ENCODE results near the gene SLC5A6.

The SLC5A6 gene

GRCh38 chr2:27211943-27212625 lies at the start of gene SLC5A6, which contains the start of gene ATRAID:
Gene SLC5A6 (minus strand): TSS chr2:27212268. CDS start chr2:27207650, 4,618 bp downstream.
Gene ATRAID (plus strand): TSS chr2:27212041. CDS start chr2:27212369, 328 bp downstream.
- DNase-seq (ENCODE audit: low spot score) = peak; percentile 95

GRCh38 chr2:27261241-27261925 lies 49.3 kb upstream of the SLC5A6 start:
- no peak for DNase-seq (ENCODE audit: low spot score)

DNA sequence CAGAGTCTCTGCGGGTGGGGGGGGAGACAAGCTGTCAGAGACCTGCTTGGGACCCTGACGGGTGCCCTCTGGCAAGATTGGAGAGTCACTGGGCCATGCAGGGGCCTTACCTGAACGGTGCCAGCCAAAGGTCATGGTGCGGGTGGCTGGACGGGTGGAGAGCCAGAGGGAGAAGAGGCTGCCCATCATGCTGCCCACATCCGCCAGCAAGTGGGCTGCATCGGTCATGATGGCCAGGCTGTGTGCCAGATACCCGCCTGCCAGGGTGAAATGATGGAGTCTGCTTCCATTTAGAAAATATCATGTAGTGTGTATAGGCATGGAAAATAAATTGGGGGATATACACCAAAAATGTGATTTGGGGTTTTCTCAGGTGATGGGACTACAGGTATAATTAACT lies 46.0 kb upstream of the SLC5A6 start:
- no peak for DNase-seq (ENCODE audit: low spot score)

DNA sequence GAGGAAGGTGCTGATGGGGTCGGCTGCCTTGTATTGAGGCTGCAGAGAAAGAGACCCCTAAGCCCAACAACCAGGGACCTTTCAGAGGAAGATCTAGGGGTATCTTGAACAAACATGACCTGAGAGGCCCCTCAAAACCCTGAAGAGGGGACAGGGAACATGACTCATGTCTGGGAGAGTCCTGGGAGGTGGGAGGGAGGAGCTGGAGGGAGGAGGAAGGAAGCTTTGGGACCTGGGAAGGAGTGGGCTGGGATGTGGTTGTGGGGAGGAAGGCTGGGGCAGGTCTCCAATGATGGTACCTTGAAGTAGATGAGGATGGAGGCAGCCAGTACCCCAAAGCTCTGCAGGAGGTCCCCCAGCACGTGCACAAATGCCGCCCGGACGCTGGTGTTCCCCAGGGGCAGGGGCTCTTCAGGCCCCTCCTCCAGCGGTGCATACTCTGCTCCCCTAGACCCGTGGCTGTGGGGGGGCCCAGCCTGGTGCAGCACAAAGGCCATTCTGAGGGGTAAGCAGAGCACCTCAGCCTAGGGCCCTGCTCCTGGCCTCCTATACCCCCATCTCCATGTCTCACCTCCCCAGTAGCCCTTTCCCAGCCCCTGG lies 44.9 kb upstream of the SLC5A6 start:
- DNase-seq (ENCODE audit: low spot score) = no peak

DNA sequence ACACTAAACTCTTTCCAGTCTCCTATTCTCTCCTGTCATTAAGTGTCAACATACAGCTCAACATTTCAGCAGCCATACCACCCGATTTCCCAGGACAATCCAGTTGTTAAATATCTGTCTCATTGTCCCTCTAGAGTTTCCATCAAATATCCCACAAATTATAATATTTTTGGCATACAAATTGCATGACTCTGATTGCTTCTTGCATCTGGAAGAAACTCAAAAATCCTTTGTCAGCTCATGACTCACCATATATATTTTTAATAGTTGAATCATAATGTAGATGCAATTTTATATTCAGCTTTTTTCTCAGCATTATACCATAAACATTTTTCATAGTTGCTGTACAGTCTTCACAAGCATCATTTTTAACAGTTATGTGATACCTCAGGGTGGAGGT lies 43.6 kb upstream of the SLC5A6 start:
- no peak for DNase-seq (ENCODE audit: low spot score)

DNA sequence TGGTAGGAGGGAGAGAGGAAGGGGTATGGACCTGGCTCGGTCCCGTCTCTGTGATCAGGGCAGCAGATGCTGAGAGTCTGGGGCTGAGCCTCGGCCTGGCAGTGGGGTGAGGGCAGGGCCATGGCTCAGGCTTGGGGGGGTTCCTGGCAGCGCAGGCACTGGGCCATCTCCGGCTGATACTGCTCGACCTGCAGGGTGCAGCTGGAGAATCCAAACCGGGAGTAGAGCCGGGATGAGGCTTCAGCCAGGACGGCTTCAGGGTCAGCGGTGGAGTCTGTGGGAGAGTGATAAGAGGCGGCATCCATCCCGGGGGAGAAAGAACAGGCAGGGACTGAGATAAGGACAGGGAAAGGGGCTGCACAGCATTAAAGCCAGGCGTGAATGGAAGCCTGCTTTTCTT lies 43.1 kb upstream of the SLC5A6 start:
- no peak for DNase-seq (ENCODE audit: low spot score)

GRCh38 chr2:27251766-27252165 lies 39.7 kb upstream of the SLC5A6 start:
- DNase-seq (ENCODE audit: low spot score) = no peak

- no peak for DNase-seq (ENCODE audit: low spot score)
These were observed 38.7 kb upstream of the SLC5A6 start for GRCh38 chr2:27250652-27251379.

GRCh38 chr2:27249891-27250651 lies 38.0 kb upstream of the SLC5A6 start:
- peak; percentile 64 for DNase-seq (ENCODE audit: low spot score)

DNA sequence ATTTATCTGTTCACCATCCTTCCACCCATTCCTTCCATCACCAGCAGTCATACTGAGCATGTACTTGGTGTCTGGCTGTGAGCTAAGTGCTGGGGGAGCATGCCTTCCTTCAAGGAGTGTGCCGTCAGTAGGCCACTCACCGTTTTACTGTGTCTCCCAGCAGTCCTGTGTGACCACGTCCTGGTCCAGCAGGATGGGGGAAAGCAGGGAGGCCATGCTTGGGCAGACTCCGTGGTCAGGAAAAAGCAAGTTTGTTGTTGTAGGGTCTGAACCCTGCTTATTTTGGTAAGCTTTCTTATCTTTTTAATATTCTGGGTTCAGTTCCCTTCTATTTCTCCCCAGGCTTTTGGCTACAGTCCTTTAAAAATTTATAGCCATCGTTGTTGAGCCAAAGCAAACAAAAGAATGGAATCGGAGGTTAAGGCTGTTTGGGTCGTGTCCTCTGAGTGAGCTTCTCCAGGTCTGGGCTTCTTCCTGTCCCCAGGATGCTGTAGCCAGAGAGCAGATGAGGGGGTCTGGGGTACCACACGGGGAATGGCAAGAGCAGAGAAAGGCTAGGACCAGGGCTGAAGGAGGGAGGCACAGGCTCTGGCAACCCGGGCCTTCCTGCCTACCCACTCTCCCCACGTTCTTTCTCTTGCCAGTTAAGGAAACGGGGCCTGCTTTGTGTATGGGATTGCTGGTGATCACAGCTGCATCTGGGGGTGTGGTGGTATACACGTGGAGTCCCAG lies 37.3 kb upstream of the SLC5A6 start:
- no peak for DNase-seq (ENCODE audit: low spot score)

DNA sequence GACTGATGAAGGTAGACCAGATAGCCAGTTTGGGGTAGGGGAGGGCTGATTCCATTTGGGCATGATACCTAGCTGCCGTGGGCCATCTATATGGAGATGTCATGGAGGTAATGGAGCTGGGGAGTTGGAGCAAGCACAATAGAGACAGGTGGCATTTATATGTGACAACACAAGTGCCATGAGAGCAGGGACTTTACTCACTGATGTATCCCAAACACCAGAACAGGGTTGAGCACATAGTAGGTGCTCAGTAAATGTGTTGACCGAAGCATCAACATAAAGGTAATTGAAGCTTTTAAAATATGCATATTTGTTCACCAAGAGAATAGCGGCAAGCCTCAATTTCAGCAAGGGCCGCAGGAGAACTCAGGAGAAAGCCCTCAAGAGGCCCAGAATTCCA lies 35.8 kb upstream of the SLC5A6 start:
- DNase-seq (ENCODE audit: low spot score) = no peak

GRCh38 chr2:27245626-27246025 lies 33.6 kb upstream of the SLC5A6 start:
- DNase-seq (ENCODE audit: low spot score) = no peak

DNA sequence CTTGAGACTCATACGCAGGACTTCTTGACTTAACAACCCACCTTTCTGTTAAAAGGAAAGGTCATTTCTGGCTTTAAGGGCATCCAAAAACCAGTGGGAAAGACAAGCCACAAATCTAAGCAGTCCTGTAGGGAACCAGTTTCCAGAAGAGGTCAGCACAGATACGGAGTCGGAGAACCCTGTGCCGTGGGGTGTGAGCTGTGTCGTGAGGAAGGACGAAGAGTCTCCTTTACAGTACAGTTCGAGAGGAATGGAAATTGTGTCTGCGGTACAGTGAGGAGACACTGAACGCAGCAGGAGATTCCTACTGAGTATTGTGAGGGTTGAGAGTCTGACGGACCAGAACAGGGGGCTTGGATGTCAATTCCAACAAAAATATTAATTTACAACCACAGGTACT lies 33.0 kb upstream of the SLC5A6 start:
- no peak for DNase-seq (ENCODE audit: low spot score)

DNA sequence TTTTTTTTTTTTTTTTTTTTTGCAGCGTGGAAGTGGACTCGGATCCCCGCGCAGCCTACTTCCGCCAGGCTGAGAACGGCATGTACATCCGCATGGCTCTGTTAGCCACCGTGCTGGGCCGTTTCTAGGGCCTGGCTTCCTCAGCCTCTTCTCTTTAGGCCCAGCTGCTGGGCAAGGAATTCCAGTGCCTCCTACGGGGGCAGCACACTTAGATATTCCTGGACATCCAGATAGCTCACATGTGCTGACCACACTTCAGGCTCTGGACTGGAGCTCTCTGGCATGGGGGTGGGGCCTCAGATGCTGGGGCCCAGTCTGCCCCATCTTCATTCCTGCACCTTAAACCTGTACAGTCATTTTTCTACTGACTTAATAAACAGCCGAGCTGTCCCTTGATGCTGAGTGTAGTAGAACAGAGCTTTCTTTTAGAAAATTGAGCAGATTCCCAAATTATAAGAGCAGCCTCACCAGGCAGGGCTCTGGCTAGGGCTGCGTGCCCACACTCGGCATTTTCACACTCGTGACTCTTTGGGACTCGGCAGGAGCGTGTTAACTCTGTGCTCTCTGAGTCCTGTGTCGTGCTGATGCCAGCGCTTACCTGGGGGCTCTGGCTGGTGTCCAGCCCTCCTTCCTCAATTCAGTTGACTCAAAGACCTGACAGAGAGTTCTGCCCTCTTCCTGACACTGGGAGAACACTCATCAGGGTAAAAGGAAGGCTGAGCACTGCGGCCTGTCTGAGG lies 31.5 kb upstream of the SLC5A6 start:
- no peak for DNase-seq (ENCODE audit: low spot score)

GRCh38 chr2:27242614-27242951 lies 30.5 kb upstream of the SLC5A6 start:
- DNase-seq (ENCODE audit: low spot score) = no peak

DNA sequence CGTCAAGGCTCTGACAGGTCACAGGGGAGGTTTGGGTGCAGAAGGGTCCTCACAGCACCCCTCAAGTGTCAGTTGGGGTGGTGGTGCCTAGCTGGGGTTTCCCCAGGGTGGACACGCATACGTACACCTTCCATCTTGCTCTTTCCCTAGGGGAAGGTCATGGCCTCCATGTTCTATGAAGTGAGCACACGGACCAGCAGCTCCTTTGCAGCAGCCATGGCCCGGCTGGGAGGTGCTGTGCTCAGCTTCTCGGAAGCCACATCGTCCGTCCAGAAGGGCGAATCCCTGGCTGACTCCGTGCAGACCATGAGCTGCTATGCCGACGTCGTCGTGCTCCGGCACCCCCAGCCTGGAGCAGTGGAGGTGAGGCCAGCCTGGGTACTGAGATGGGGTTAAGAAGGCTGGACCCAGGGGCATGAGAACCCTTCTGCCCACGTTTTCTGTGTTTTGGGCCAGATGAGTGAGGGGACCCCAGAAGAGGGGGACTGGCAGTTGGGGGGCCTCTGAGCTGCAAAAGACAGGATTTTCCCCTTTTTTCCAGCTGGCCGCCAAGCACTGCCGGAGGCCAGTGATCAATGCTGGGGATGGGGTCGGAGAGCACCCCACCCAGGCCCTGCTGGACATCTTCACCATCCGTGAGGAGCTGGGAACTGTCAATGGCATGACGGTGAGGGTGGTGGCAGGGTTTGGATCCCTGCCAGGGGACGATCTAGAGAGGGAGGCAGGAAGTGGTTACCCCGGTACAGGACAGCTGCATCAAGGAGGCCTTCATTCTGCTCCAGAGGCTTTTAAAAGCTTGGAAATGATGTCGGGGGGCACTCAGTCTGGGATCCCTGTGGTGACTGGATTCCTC lies 29.9 kb upstream of the SLC5A6 start:
- DNase-seq (ENCODE audit: low spot score) = no peak

DNA sequence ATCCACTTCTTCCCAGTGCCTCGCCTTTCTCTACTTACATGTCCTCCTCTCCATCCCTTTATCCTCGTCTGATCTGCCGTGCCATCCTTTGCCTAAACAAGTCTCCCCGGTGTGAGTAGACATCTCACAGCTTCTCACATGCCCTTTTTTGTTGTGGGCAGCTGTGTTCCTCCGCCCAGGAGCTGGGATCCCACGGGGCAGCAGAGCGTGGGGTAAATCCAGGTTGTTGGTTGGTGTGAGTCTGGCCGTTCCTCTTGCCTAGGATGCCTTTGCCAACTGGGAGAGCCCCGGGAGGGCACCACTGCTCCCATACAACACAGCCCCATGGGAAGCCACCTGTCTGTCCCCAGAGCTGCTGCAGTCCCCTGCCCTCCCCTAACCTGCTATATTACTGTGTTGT lies 28.3 kb upstream of the SLC5A6 start:
- no peak for DNase-seq (ENCODE audit: low spot score)

DNA sequence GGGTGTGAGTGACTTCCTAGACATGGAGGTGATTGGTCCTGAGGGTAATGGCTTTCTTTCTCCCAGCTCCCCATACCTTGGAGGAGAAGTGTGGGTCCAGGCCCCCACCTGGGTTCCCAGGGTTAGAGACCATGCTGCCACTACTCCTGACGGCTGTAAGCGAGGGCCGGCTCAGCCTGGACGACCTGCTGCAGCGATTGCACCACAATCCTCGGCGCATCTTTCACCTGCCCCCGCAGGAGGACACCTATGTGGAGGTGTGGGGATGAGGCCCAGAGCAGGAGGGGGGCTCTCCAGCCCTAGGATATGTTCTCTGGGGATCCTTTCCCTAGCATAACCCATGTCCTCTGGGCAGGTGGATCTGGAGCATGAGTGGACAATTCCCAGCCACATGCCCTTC lies 26.9 kb upstream of the SLC5A6 start:
- DNase-seq (ENCODE audit: low spot score) = no peak

DNA sequence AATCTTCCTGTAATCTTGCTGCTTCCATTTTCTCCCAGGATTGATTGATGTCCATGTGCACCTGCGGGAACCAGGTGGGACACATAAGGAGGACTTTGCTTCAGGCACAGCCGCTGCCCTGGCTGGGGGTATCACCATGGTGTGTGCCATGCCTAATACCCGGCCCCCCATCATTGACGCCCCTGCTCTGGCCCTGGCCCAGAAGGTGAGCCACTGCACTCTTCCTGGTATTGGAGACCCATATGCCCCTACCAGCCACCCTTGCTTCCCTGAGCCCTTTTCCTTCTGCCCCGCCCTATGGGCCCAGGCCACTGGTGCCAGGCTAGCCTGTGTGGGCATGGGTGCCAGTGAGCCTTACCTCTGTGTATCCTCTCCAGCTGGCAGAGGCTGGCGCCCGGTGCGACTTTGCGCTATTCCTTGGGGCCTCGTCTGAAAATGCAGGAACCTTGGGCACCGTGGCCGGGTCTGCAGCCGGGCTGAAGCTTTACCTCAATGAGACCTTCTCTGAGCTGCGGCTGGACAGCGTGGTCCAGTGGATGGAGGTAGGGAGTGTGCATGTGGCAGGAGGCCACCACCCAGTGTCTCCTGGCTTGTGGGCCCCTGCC lies 25.4 kb upstream of the SLC5A6 start:
- no peak for DNase-seq (ENCODE audit: low spot score)

All from germinal center (tissue), 1 donor.